Fibroblast of lung (primary cell): Measurements from ENCODE around the gene BROX.

Source experiments
- EZH2 ChIP-seq: IDR thresholded peaks from 2 replicates; pipeline ENCODE4 v1.5.1; 2012; ENCODE audit warnings: low read length, control low read depth, mild to moderate bottlenecking; ENCODE audit errors: missing control alignments
- TF ChIP-seq, protein P1 (sequence below), 2 donors: IDR thresholded peaks in 1 of 2; conservative IDR thresholded peaks in 1 of 2; 1 replicate in 1 of 2; 2 replicates in 1 of 2; pipeline ENCODE4 v1.5.1; 2011 to 2012; ENCODE audit warnings: low read length in 2 of 2, control low read depth in 1 of 2, inconsistent platforms in 1 of 2, low read depth in 1 of 2, mild to moderate bottlenecking in 1 of 2

DNA sequence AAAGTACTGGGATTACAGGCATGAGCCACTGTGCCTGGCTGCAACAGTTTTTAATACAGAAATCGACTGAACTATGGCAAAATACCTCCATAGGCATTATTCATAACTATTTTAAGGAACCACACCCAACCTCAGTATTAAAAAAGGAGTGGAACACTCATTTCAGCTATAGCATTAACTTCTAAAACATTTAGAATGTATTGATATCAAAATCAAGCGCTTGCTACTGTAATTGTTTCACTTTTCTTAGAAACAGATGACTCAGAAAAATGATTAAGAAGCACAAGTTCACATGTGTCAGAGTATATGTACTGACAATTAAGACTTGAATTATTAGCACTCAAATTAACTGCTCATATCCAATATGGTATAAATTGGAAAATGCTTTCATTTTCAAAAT lies 15.2 kb upstream of the BROX start:
- no peak for TF ChIP-seq EZH2
- TF ChIP-seq, protein P1, sequence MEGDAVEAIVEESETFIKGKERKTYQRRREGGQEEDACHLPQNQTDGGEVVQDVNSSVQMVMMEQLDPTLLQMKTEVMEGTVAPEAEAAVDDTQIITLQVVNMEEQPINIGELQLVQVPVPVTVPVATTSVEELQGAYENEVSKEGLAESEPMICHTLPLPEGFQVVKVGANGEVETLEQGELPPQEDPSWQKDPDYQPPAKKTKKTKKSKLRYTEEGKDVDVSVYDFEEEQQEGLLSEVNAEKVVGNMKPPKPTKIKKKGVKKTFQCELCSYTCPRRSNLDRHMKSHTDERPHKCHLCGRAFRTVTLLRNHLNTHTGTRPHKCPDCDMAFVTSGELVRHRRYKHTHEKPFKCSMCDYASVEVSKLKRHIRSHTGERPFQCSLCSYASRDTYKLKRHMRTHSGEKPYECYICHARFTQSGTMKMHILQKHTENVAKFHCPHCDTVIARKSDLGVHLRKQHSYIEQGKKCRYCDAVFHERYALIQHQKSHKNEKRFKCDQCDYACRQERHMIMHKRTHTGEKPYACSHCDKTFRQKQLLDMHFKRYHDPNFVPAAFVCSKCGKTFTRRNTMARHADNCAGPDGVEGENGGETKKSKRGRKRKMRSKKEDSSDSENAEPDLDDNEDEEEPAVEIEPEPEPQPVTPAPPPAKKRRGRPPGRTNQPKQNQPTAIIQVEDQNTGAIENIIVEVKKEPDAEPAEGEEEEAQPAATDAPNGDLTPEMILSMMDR (conservative IDR thresholded peaks at IDR 0.05 in 1 of 2, IDR thresholded peaks at IDR 0.05 in 1 of 2; ENCODE audit: low read depth in 1 of 2, low read length in 2 of 2) = no peak
